IMR-90 (cell line): ENCODE measurements around the gene KCNAB3. TPM values are rescaled to one million over a fixed set of nuclear protein-coding genes. Genes with fewer than 3 reads are reported as not detected.

Experiments
- ATAC-seq: fragments of 200-7000 bp; cut with Tn5 transposase; 2 replicates; pipeline ENCODE4 v1.9.1; 2020; ENCODE audit warnings: low read depth, mild to moderate bottlenecking, moderate library complexity
- BruUV-seq: library from RNA; stranded (reverse); fragments of 400-500 nt; replicated peaks from 2 replicates; lab custom pipeline; 2021; lab: Mats Ljungman, UMichigan
- CTCF ChIA-PET: fragments of 300-600 bp; formaldehyde crosslinking; extraction: SDS; loops from one replicate; lab custom pipeline; 2021; ENCODE audit warnings: antibody characterized with exemption; lab: Yijun Ruan, JAX
- POLR2A ChIA-PET: fragments of 300-600 bp; sonication (Branson Sonifier 250); formaldehyde crosslinking; loops from one replicate; lab custom pipeline; 2022; ENCODE audit warnings: antibody characterized with exemption; ENCODE audit not compliant: unreplicated experiment; lab: Charles Lee
- DNase-seq: peaks from one replicate; pipeline ENCODE4 v3.0.0; 2013
- H2AFZ ChIP-seq: replicated peaks from 2 replicates; pipeline ENCODE3; 2013; ENCODE audit warnings: low read length, mild to moderate bottlenecking; ENCODE audit not compliant: poor library complexity
- H2AK5ac ChIP-seq: 2 replicates; pipeline ENCODE4 v1.6.1; 2013; ENCODE audit warnings: low read depth, low read length, inconsistent platforms
- H2AK9ac ChIP-seq: replicated peaks from 2 replicates; pipeline ENCODE3; 2013; ENCODE audit warnings: mild to moderate bottlenecking, low read depth, low read length, moderate library complexity; ENCODE audit not compliant: poor library complexity
- H2BK120ac ChIP-seq: 2 replicates; pipeline ENCODE4 v1.6.1; 2013; ENCODE audit warnings: low read depth, low read length, inconsistent platforms
- H2BK15ac ChIP-seq: 3 replicates; pipeline ENCODE4 v1.6.1; 2013; ENCODE audit warnings: low read depth, low read length, inconsistent platforms
- H2BK20ac ChIP-seq: 2 replicates; pipeline ENCODE4 v1.6.1; 2013; ENCODE audit warnings: low read depth, mild to moderate bottlenecking, inconsistent platforms, low read length, moderate library complexity
- H2BK5ac ChIP-seq: 2 replicates; pipeline ENCODE4 v1.6.1; 2013; ENCODE audit warnings: mild to moderate bottlenecking, low read depth, low read length, inconsistent platforms; ENCODE audit not compliant: poor library complexity, severe bottlenecking
- H3K14ac ChIP-seq: replicated peaks from 2 replicates; pipeline ENCODE4 v1.6.1; 2013; ENCODE audit warnings: low read depth, low read length, inconsistent platforms
- H3K18ac ChIP-seq: 2 replicates; pipeline ENCODE4 v1.6.1; 2013; ENCODE audit warnings: low read depth, low read length, control low read depth
- H3K23ac ChIP-seq: 2 replicates; pipeline ENCODE4 v1.6.1; 2013; ENCODE audit warnings: low read depth, low read length, inconsistent platforms
- H3K27ac ChIP-seq: 2 replicates; pipeline ENCODE4 v1.5.1; 2013; ENCODE audit warnings: mild to moderate bottlenecking, control low read depth, low read length; ENCODE audit not compliant: insufficient read depth
- H3K27me3 ChIP-seq: 2 replicates; pipeline ENCODE4 v1.6.1; 2013; ENCODE audit warnings: low read length; ENCODE audit not compliant: control insufficient read depth, insufficient read depth
- H3K36me3 ChIP-seq: 2 replicates; pipeline ENCODE4 v1.6.1; 2013; ENCODE audit warnings: low read length, mixed read lengths; ENCODE audit not compliant: control insufficient read depth, insufficient read depth
- H3K4ac ChIP-seq: 2 replicates; pipeline ENCODE4 v1.6.1; 2013; ENCODE audit warnings: low read depth, low read length, inconsistent platforms
- H3K4me1 ChIP-seq: 2 replicates; pipeline ENCODE4 v1.6.1; 2013; ENCODE audit warnings: low read length, mixed read lengths; ENCODE audit not compliant: control insufficient read depth, insufficient read depth
- H3K4me2 ChIP-seq: 2 replicates; pipeline ENCODE4 v1.6.1; 2013; ENCODE audit warnings: low read depth, mild to moderate bottlenecking, control low read depth, low read length, moderate library complexity
- H3K4me3 ChIP-seq: 2 replicates; pipeline ENCODE4 v1.5.1; 2013; ENCODE audit warnings: low read depth, mild to moderate bottlenecking, control low read depth, low read length, moderate library complexity; ENCODE audit not compliant: insufficient read depth
- H3K56ac ChIP-seq: 2 replicates; pipeline ENCODE4 v1.6.1; 2013; ENCODE audit warnings: low read length, inconsistent platforms; ENCODE audit not compliant: insufficient read depth; ENCODE audit errors: extremely low read depth
- H3K79me1 ChIP-seq, 2 experiments: 2 replicates each; pipeline ENCODE4 v1.6.1; 2013; ENCODE audit warnings: low read length in 2 of 2, inconsistent platforms in 1 of 2, low read depth in 1 of 2
- H3K9ac ChIP-seq: 2 replicates; pipeline ENCODE4 v1.6.1; 2013; ENCODE audit warnings: low read depth, low read length, control low read depth
- H3K9me1 ChIP-seq: 2 replicates; pipeline ENCODE4 v1.6.1; 2013; ENCODE audit warnings: low read length, inconsistent platforms; ENCODE audit not compliant: insufficient read depth
- H3K9me3 ChIP-seq: 2 replicates; pipeline ENCODE4 v1.6.1; 2013; ENCODE audit warnings: low read length; ENCODE audit not compliant: control insufficient read depth, insufficient read depth
- H4K20me1 ChIP-seq: 2 replicates; pipeline ENCODE4 v1.6.1; 2013; ENCODE audit warnings: low read length, inconsistent platforms; ENCODE audit not compliant: insufficient read depth
- H4K5ac ChIP-seq: 2 replicates; pipeline ENCODE4 v1.6.1; 2013; ENCODE audit warnings: mild to moderate bottlenecking, low read depth, low read length, control low read depth
- H4K8ac ChIP-seq, 2 experiments: 2 replicates each; pipeline ENCODE4 v1.6.1; 2013; ENCODE audit warnings: low read depth in 2 of 2, low read length in 2 of 2, control low read depth in 1 of 2, inconsistent platforms in 1 of 2
- H4K91ac ChIP-seq: 2 replicates; pipeline ENCODE4 v1.6.1; 2013; ENCODE audit warnings: low read depth, low read length, inconsistent platforms; ENCODE audit not compliant: insufficient read depth
- CHD1 ChIP-seq: IDR thresholded peaks from 2 replicates; pipeline ENCODE4 v1.6.1; 2012; ENCODE audit warnings: low read depth, low read length, improper control_type of control experiment
- POLR2A ChIP-seq: IDR thresholded peaks from 2 replicates; pipeline ENCODE4 v1.6.1; 2012; ENCODE audit warnings: mild to moderate bottlenecking, low read depth, low read length
- RAD21 ChIP-seq: IDR thresholded peaks from 2 replicates; pipeline ENCODE4 v1.6.1; 2012; ENCODE audit warnings: low read length, improper control_type of control experiment
- SMC3 ChIP-seq: fragments of 150-350 bp; IDR thresholded peaks from 2 replicates; pipeline ENCODE4 v1.6.1; 2016; ENCODE audit warnings: low read depth, mild to moderate bottlenecking, antibody characterized with exemption, low read length, moderate library complexity
- WGBS, 2 experiments: methylation state at CpG; one replicate each; pipeline versions ENCODE4 v1.1.5 to v1.1.7; 2013; ENCODE audit warnings: missing lambda C conversion rate in 2 of 2; ENCODE audit not compliant: insufficient read length in 1 of 2; ENCODE audit errors: extremely low coverage in 2 of 2; 5-methylcytosine and 5-hydroxymethylcytosine counted together
- dilution Hi-C: fragments of 300-500 bp; cut with HindIII; formaldehyde crosslinking; loops from one replicate; pipeline ENCODE4 v1.14.3; 2018; ENCODE audit warnings: low sequenced_read_pairs; ENCODE audit not compliant: unreplicated experiment
- in situ Hi-C: fragments of 300-500 bp; cut with MboI; formaldehyde crosslinking; loops from 3 replicates; pipeline ENCODE4 v1.14.3; 2019; ENCODE audit warnings: low sequenced_read_pairs, inconsistent platforms, mixed read lengths
- intact Hi-C: fragments of 100-400 bp; cut with micrococcal nuclease; formaldehyde crosslinking; loops from 2 replicates; pipeline ENCODE4 v1.10.0; 2022
- polyA plus RNA-seq, 3 experiments: library from polyadenylated mRNA; depleted of rRNA; stranded (reverse); fragments of >200 nt; gene quantifications; 2 replicates each; pipeline ENCODE4 v1.2.3, GENCODE V29; 2012; ENCODE audit warnings: low replicate concordance in 1 of 3
- total RNA-seq: library from RNA; depleted of rRNA; stranded (reverse); fragments of >200 nt; gene quantifications from 2 replicates; pipeline ENCODE4 v1.2.3, GENCODE V29; 2012
- TF ChIP-seq, protein P1 (sequence below): fragments of 150-350 bp; IDR thresholded peaks from 2 replicates; pipeline ENCODE4 v1.6.1; 2016; ENCODE audit warnings: low read depth, mild to moderate bottlenecking, low read length, moderate library complexity, borderline replicate concordance

KCNAB3 gene
- total and polyA plus RNA-seq, 2 of the 4 experiments (the other 2 are of a cell fraction): 0.36 to 4.2 TPM

- ChIA-PET POLR2A (no interaction called here), CTCF (no interaction called here)
- WGBS, 2 experiments: no CpG with 5 or more reads among the region's 2 CpGs
- intact Hi-C loops (no loop called here), in situ Hi-C loops (no loop called here), dilution Hi-C loops (no loop called here)
- TF ChIP-seq, protein P1, sequence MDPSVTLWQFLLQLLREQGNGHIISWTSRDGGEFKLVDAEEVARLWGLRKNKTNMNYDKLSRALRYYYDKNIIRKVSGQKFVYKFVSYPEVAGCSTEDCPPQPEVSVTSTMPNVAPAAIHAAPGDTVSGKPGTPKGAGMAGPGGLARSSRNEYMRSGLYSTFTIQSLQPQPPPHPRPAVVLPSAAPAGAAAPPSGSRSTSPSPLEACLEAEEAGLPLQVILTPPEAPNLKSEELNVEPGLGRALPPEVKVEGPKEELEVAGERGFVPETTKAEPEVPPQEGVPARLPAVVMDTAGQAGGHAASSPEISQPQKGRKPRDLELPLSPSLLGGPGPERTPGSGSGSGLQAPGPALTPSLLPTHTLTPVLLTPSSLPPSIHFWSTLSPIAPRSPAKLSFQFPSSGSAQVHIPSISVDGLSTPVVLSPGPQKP: no peak
- TF ChIP-seq CHD1: no peak
- no peak for TF ChIP-seq RAD21
- TF ChIP-seq POLR2A: no peak
- TF ChIP-seq SMC3: no peak
- H3K79me1 ChIP-seq: peaks cover 7 to 23% of the 10 kb centered on the region in 2 experiments
- H3K4ac ChIP-seq: no peak overlapping the region
- H3K27ac ChIP-seq: no peak overlapping the region
- peaks cover 14% of the 10 kb centered on the region for H3K36me3 ChIP-seq
- no peak overlapping the region for H3K18ac ChIP-seq
- H3K4me3 ChIP-seq: no peak overlapping the region
- no TSS peak for BruUV-seq
- no peak overlapping the region for H3K23ac ChIP-seq
- DNase-seq: no peak
- H3K9me1 ChIP-seq: no peaks in the 10 kb centered on the region; the same call in 1 of the 2 replicates
- H2BK5ac ChIP-seq: no peak overlapping the region
- H4K20me1 ChIP-seq: no peaks in the 10 kb centered on the region
- H3K9me3 ChIP-seq: no peaks in the 10 kb centered on the region
- no peak for ATAC-seq
- no peak overlapping the region for H2BK20ac ChIP-seq
- H4K5ac ChIP-seq: no peak overlapping the region
- no peak overlapping the region for H3K56ac ChIP-seq
- no peak overlapping the region for H2AFZ ChIP-seq
- H4K8ac ChIP-seq: no peak overlapping the region
- H2BK120ac ChIP-seq: no peak overlapping the region
- no peak overlapping the region for H4K91ac ChIP-seq
- no peak overlapping the region for H2AK5ac ChIP-seq
- H3K4me1 ChIP-seq: no peaks in the 10 kb centered on the region
- no peak overlapping the region for H3K4me2 ChIP-seq
- H2BK15ac ChIP-seq: no peak overlapping the region
- H2AK9ac ChIP-seq: no peak overlapping the region
- no peak overlapping the region for H3K14ac ChIP-seq
- H3K9ac ChIP-seq: no peak overlapping the region
- no peaks in the 10 kb centered on the region for H3K27me3 ChIP-seq
These were observed 53.8 kb downstream of the KCNAB3 start for GRCh38 chr17:7875804-7876370.
